ENCODE data around the gene MYO1C. TPM values are rescaled to one million over a fixed set of nuclear protein-coding genes. Genes with fewer than 3 reads are reported as not detected.

The MYO1C gene
- total and polyA plus RNA-seq, 8 donors: 45.2 to 158 (median 81.3) TPM

GRCh38 chr17:1464186-1464585, 28.3 kb downstream of the MYO1C start:
- no peak for TF ChIP-seq EP300 (IDR thresholded peaks at IDR 0.05)
- no peak for TF ChIP-seq POLR2AphosphoS5 (IDR thresholded peaks at IDR 0.05)
- no peak for TF ChIP-seq POLR2A (IDR thresholded peaks at IDR 0.05)
- no peak for TF ChIP-seq CTCF (IDR thresholded peaks at IDR 0.05)
- Histone ChIP-seq H3K4me1 (peaks cover 16 to 50% (median 32%) of the 10 kb centered on the region in 4 donors), H3K4me3 (no peak overlapping the region), H3K9me3 (no peaks in the 10 kb centered on the region), H3K27me3 (no peaks in the 10 kb centered on the region), H3K27ac (no peak overlapping the region), H3K36me3 (peaks cover 33 to 60% (median 53%) of the 10 kb centered on the region in 4 donors)
- DNase-seq: no peak
- 81 to 90% (median 85%) methylated on average over 8 of the region's 8 CpGs for WGBS, 5 donors
- intact Hi-C loops (cut with DNase I; ENCODE audit: low total_unique reads): no loop called here

GRCh38 chr17:1462164-1463112, 30.0 kb downstream of the MYO1C start:
- Histone ChIP-seq H3K4me3 (no peak overlapping the region), H3K4me1 (peaks cover 16 to 45% (median 29%) of the 10 kb centered on the region in 4 donors), H3K27me3 (no peaks in the 10 kb centered on the region), H3K36me3 (peaks cover 19 to 43% (median 35%) of the 10 kb centered on the region in 4 donors), H3K9me3 (no peaks in the 10 kb centered on the region), H3K27ac (peak overlapping the region in 3 of 5 donors; percentile 15 to 39 (median 24))
- WGBS, 5 donors: 62 to 66% (median 64%) methylated on average over 31 to 33 of the region's 33 CpGs
- TF ChIP-seq EP300 (IDR thresholded peaks at IDR 0.05) (no peak), CTCF (IDR thresholded peaks at IDR 0.05) (no peak), POLR2A (IDR thresholded peaks at IDR 0.05) (no peak), POLR2AphosphoS5 (IDR thresholded peaks at IDR 0.05) (no peak)
- peak in 1 of 2 donors; percentile 34 for DNase-seq
- intact Hi-C loops (cut with DNase I; ENCODE audit: low total_unique reads): no loop called here

- intact Hi-C loops (cut with DNase I; ENCODE audit: low total_unique reads): no loop called here
- no peak for TF ChIP-seq CTCF (IDR thresholded peaks at IDR 0.05)
- no peak for TF ChIP-seq EP300 (IDR thresholded peaks at IDR 0.05)
- no peak for TF ChIP-seq POLR2AphosphoS5 (IDR thresholded peaks at IDR 0.05)
- no peak for TF ChIP-seq POLR2A (IDR thresholded peaks at IDR 0.05)
Measured at GRCh38 chr17:1461198-1461944, 31.1 kb downstream of the MYO1C start.

DNA sequence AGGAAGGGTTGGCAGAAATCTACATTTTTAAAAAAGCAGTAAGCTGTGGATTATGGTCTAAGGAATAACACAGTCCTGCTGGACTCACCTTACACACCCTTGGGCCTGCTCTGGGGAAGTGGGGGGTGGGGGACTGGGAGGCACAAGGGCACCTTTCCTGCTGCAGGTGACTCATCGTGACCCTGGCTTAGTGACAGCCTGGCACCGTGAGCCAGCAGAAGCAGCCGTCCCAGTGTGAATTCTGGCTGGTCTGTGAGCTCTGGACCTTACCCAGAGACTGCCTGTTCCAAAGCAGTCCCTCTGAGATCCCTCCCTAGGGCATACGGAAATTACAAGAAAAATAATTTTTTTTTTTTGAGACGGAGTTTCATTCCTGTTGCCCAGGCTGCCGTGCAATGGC, 32.3 kb downstream of the MYO1C start:
- 14 to 21% (median 16%) methylated on average over 6 of the region's 6 CpGs for WGBS, 5 donors
- intact Hi-C loops (cut with DNase I; ENCODE audit: low total_unique reads): no loop called here
- Histone ChIP-seq H3K27ac (peak overlapping the region; percentile 65 to 85 (median 75)), H3K27me3 (no peaks in the 10 kb centered on the region), H3K36me3 (peaks cover 3 to 21% (median 13%) of the 10 kb centered on the region in 4 donors), H3K4me1 (peaks cover 22 to 53% (median 37%) of the 10 kb centered on the region in 4 donors), H3K9me3 (no peaks in the 10 kb centered on the region), H3K4me3 (peak overlapping the region in 1 of 4 donors; percentile 7)
- peak; percentile 77 to 94 for DNase-seq
- TF ChIP-seq POLR2AphosphoS5 (IDR thresholded peaks at IDR 0.05): peak in 2 of 3 donors; percentile 54 to 83
- TF ChIP-seq CTCF (IDR thresholded peaks at IDR 0.05): no peak

More at GRCh38 chr17:1461198-1461944, 31.1 kb downstream of the MYO1C start:
- peak overlapping the region in 3 of 5 donors; percentile 75 to 85 (median 78) for H3K27ac ChIP-seq
- H3K9me3 ChIP-seq: no peaks in the 10 kb centered on the region
- WGBS, 5 donors: 74 to 87% (median 83%) methylated on average over 17 to 18 of the region's 18 CpGs
- no peak for DNase-seq
- H3K36me3 ChIP-seq: peaks cover 11 to 32% (median 25%) of the 10 kb centered on the region in 4 donors
- H3K27me3 ChIP-seq: no peaks in the 10 kb centered on the region
- H3K4me1 ChIP-seq: peaks cover 22 to 53% (median 37%) of the 10 kb centered on the region in 4 donors
- H3K4me3 ChIP-seq: no peak overlapping the region
